Upper lobe of right lung (tissue), 1 donor: Measurements from ENCODE around the gene CDK14. TPM values are rescaled to one million over a fixed set of nuclear protein-coding genes. Genes with fewer than 3 reads are reported as not detected.

Experiments used
- ATAC-seq: fragments of 200-7000 bp; cut with Tn5 transposase; one replicate; pipeline ENCODE4 v1.9.1; 2020; ENCODE audit warnings: mild to moderate bottlenecking, moderate library complexity
- DNase-seq: peaks from one replicate; pipeline ENCODE4 v3.0.0-alpha.2; 2020
- H3K27ac ChIP-seq: fragments of 200-600 bp; one replicate; pipeline ENCODE4 v1.8.0; 2022
- H3K27me3 ChIP-seq: fragments of 200-600 bp; one replicate; pipeline ENCODE4 v1.8.0; 2022; ENCODE audit warnings: mild to moderate bottlenecking
- H3K36me3 ChIP-seq: fragments of 200-600 bp; one replicate; pipeline ENCODE4 v1.8.0; 2022
- H3K4me1 ChIP-seq: fragments of 200-600 bp; one replicate; pipeline ENCODE4 v1.8.0; 2022
- H3K4me3 ChIP-seq: fragments of 200-600 bp; one replicate; pipeline ENCODE4 v1.8.0; 2022; ENCODE audit warnings: mild to moderate bottlenecking
- H3K9me3 ChIP-seq: fragments of 200-600 bp; one replicate; pipeline ENCODE4 v1.8.0; 2022
- CTCF ChIP-seq: fragments of 200-600 bp; IDR thresholded peaks from one replicate; pipeline ENCODE4 v1.8.0; 2022; ENCODE audit warnings: antibody characterized with exemption
- intact Hi-C: fragments of 100-400 bp; cut with DNase I; formaldehyde crosslinking; loops from one replicate; pipeline ENCODE4 v1.11.0; 2022
- total RNA-seq: library from RNA; stranded (reverse); fragmentation: NEBNext Ultra II Directional; extraction: Animal tissue kit (Norgen Biotek cat#: 25700); gene quantifications from one replicate; pipeline ENCODE4 v1.2.1, GENCODE V29; 2021
- donor health status: DM: no; HTN: yes; CAD: no; lungs with severe emphysema.

The CDK14 gene
- total RNA-seq, 1 donor from 2014 or later: 47.2 TPM

- Histone ChIP-seq H3K4me3 (no peak overlapping the region), H3K27ac (no peak overlapping the region), H3K27me3 (no peaks in the 10 kb centered on the region), H3K9me3 (no peaks in the 10 kb centered on the region), H3K36me3 (no peaks in the 10 kb centered on the region), H3K4me1 (no peaks in the 10 kb centered on the region)
- no peak for TF ChIP-seq CTCF
- no peak for DNase-seq
- ATAC-seq: no peak
- intact Hi-C loops: no loop called here
Measured at GRCh38 chr7:90946730-90947501, 350.8 kb downstream of the CDK14 start.

- Histone ChIP-seq H3K36me3 (no peaks in the 10 kb centered on the region), H3K4me1 (no peaks in the 10 kb centered on the region), H3K27me3 (no peaks in the 10 kb centered on the region), H3K4me3 (no peak overlapping the region), H3K27ac (no peak overlapping the region), H3K9me3 (no peaks in the 10 kb centered on the region)
- ATAC-seq: no peak
- no peak for TF ChIP-seq CTCF
- DNase-seq: no peak
- intact Hi-C loops: no loop called here
Measured at GRCh38 chr7:90948085-90948484, 352.0 kb downstream of the CDK14 start.

DNA sequence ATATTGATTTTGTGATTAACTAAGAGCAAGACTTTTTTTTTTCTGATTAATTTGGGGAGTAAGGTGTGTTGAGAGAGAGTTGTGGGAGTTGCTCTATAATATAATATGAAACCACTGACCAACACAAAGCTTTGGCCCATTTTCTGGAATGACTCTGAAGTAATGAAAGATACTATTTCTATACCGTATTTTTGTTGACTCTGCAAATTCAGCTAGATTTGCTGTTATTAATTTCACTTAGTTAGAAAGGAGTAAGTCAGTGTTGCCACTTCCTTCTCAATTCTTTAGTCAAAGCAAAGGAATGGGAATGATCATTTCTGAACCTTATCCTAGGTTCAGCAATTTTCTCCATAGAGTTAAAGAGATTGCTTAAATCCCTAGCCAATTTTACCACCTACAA, 355.1 kb downstream of the CDK14 start:
- Histone ChIP-seq H3K9me3 (no peaks in the 10 kb centered on the region), H3K27me3 (no peaks in the 10 kb centered on the region), H3K36me3 (no peaks in the 10 kb centered on the region), H3K4me3 (no peak overlapping the region), H3K27ac (no peak overlapping the region), H3K4me1 (no peaks in the 10 kb centered on the region)
- no peak for DNase-seq
- no peak for TF ChIP-seq CTCF
- no peak for ATAC-seq
- intact Hi-C loops: no loop called here

- no peak for TF ChIP-seq CTCF
- Histone ChIP-seq H3K27ac (no peak overlapping the region), H3K4me3 (no peak overlapping the region), H3K4me1 (no peaks in the 10 kb centered on the region), H3K36me3 (no peaks in the 10 kb centered on the region), H3K9me3 (no peaks in the 10 kb centered on the region), H3K27me3 (no peaks in the 10 kb centered on the region)
- DNase-seq: no peak
- ATAC-seq: no peak
- intact Hi-C loops: no loop called here
Measured at GRCh38 chr7:90951986-90952954, 356.1 kb downstream of the CDK14 start.

- TF ChIP-seq CTCF: no peak
- no peaks in the 10 kb centered on the region for H3K4me1 ChIP-seq
- no peak overlapping the region for H3K4me3 ChIP-seq
- no peaks in the 10 kb centered on the region for H3K9me3 ChIP-seq
- intact Hi-C loops: no loop called here
- no peak overlapping the region for H3K27ac ChIP-seq
- H3K27me3 ChIP-seq: no peaks in the 10 kb centered on the region
- H3K36me3 ChIP-seq: no peaks in the 10 kb centered on the region
- ATAC-seq (no peak), DNase-seq (no peak)
Measured at GRCh38 chr7:90955641-90956207, 359.6 kb downstream of the CDK14 start.
